GM21515 (cell line): ENCODE measurements around the gene OR10AD1.
"Not testable (repeated sequence)": the region's sequence is repeated elsewhere in the genome, so short reads cannot be mapped to it uniquely, and the experiment has no call there.

ENCODE experiments used
- ATAC-seq: cut with Tn5 transposase; IDR thresholded peaks from one replicate; pipeline ENCODE4 v1.9.1; 2021; ENCODE audit not compliant: unreplicated experiment

OR10AD1 gene

GRCh38 chr12:48203192-48203591 lies at the start of gene OR10AD1:
Gene OR10AD1, minus strand, starts transcription at chr12:48203292. Its CDS starts 0 bp downstream, at chr12:48203292.
- ATAC-seq, result no peak

- no peak for ATAC-seq
Measured at GRCh38 chr12:48247181-48247966, 44.3 kb upstream of the OR10AD1 start.

- no peak for ATAC-seq
Measured at GRCh38 chr12:48237162-48237561, 34.1 kb upstream of the OR10AD1 start.

- ATAC-seq, result no peak
Measured at GRCh38 chr12:48235796-48236333, 32.8 kb upstream of the OR10AD1 start.

GRCh38 chr12:48231169-48231958 lies 28.3 kb upstream of the OR10AD1 start:
- ATAC-seq, result not testable (repeated sequence)

- not testable (repeated sequence) for ATAC-seq
Measured at GRCh38 chr12:48224533-48224932, 21.4 kb upstream of the OR10AD1 start.

- ATAC-seq, result no peak
Measured at GRCh38 chr12:48221645-48222044, 18.6 kb upstream of the OR10AD1 start.

GRCh38 chr12:48220701-48221100 lies 17.6 kb upstream of the OR10AD1 start:
- no peak for ATAC-seq

- ATAC-seq, result no peak
Measured at GRCh38 chr12:48219631-48220030, 16.5 kb upstream of the OR10AD1 start.

- no peak for ATAC-seq
Measured at GRCh38 chr12:48216785-48217184, 13.7 kb upstream of the OR10AD1 start.

- ATAC-seq, result not testable (repeated sequence)
Measured at GRCh38 chr12:48209495-48209894, 6.4 kb upstream of the OR10AD1 start.

GRCh38 chr12:48202766-48203165 lies 326 bp downstream of the OR10AD1 start:
- ATAC-seq, result no peak

GRCh38 chr12:48201516-48201915 lies 1.6 kb downstream of the OR10AD1 start:
- ATAC-seq, result no peak

GRCh38 chr12:48201091-48201490 lies 2.0 kb downstream of the OR10AD1 start:
- no peak for ATAC-seq

GRCh38 chr12:48199774-48200221 lies 3.3 kb downstream of the OR10AD1 start:
- ATAC-seq, result no peak

- no peak for ATAC-seq
Measured at GRCh38 chr12:48198985-48199384, 4.1 kb downstream of the OR10AD1 start.

- ATAC-seq, result peak; percentile 10
Measured at GRCh38 chr12:48198672-48198971, 4.5 kb downstream of the OR10AD1 start.

GRCh38 chr12:48197971-48198671 lies 5.0 kb downstream of the OR10AD1 start:
- peak; percentile 100 for ATAC-seq

- no peak for ATAC-seq
Measured at GRCh38 chr12:48197549-48197970, 5.5 kb downstream of the OR10AD1 start.

GRCh38 chr12:48194799-48195201 lies 8.3 kb downstream of the OR10AD1 start:
- ATAC-seq, result no peak

- no peak for ATAC-seq
Measured at GRCh38 chr12:48193623-48194022, 9.5 kb downstream of the OR10AD1 start.
